ENCODE data around the gene CAMK2N2.
"Not testable (repeated sequence)": the region's sequence is repeated elsewhere in the genome, so short reads cannot be mapped to it uniquely, and the experiment has no call there.

Gene CAMK2N2

GRCh38 chr3:184272269-184272668 lies 10.9 kb upstream of the CAMK2N2 start:
- no peak for DNase-seq (ENCODE audit: extremely low read depth, low read depth)
- TF ChIP-seq CTCF (IDR thresholded peaks at IDR 0.05; ENCODE audit: low read depth, low read length), result no peak

GRCh38 chr3:184267249-184267648 lies 5.9 kb upstream of the CAMK2N2 start:
- not testable (repeated sequence) for DNase-seq (ENCODE audit: extremely low read depth, low read depth)

DNA sequence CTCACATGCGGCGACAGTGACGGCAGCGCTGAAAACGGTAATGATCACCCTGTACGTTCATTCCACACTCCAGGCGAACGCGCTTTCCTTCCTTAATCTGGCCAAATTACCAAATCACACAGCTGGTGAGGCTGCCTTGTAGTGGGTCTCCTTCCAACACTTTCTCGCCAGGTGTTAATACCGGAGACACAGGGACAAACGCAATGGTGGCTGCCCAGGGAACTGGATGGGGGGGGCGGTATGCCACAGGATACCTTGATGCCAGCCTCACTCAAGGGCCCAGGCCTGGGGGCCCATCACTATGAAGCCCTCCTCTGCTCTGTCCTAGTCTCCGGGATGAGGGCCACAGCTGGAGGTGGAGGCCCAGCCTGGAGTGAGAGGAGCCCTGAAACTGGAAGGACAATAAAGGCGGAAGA lies 1.4 kb upstream of the CAMK2N2 start:
- DNase-seq (ENCODE audit: extremely low read depth, low read depth), result no peak

GRCh38 chr3:184261854-184262763 lies 756 bp upstream of the CAMK2N2 start:
- TF ChIP-seq CTCF (IDR thresholded peaks at IDR 0.05; ENCODE audit: low read depth, low read length), result no peak
- DNase-seq (ENCODE audit: extremely low read depth, low read depth), result no peak

More for the DNA sequence above, 1.4 kb upstream of the CAMK2N2 start:
- TF ChIP-seq CTCF (IDR thresholded peaks at IDR 0.05; ENCODE audit: low read depth, low read length), result no peak

DNA sequence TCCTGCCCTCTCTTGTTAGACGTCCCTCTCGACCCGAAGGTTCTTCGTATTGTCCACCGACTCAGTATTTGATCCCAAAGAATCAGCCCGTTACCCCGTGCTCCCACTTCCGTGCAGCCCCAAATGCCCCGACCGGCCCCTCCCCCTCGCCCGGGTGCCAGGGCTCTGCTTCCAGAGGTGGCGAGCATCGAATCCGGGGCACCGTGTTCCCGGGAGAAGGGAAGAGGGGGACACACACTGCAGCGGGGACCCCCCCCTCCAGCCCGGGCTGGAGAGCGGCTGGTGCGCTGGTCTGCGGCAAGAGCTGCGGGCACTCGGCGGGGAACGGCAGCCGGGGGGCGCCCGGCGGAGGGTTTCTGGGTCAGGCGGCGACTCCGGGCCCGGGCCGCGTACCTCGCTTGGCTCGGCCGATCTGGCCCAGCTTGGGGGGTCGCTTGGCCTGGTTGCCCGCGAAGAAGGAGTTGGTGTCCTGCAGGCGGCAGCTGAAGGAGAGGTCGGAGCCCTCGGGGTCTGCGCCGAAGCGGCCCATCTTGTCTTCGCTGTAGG lies 556 bp downstream of the CAMK2N2 start:
- no peak for DNase-seq (ENCODE audit: extremely low read depth, low read depth)

DNA sequence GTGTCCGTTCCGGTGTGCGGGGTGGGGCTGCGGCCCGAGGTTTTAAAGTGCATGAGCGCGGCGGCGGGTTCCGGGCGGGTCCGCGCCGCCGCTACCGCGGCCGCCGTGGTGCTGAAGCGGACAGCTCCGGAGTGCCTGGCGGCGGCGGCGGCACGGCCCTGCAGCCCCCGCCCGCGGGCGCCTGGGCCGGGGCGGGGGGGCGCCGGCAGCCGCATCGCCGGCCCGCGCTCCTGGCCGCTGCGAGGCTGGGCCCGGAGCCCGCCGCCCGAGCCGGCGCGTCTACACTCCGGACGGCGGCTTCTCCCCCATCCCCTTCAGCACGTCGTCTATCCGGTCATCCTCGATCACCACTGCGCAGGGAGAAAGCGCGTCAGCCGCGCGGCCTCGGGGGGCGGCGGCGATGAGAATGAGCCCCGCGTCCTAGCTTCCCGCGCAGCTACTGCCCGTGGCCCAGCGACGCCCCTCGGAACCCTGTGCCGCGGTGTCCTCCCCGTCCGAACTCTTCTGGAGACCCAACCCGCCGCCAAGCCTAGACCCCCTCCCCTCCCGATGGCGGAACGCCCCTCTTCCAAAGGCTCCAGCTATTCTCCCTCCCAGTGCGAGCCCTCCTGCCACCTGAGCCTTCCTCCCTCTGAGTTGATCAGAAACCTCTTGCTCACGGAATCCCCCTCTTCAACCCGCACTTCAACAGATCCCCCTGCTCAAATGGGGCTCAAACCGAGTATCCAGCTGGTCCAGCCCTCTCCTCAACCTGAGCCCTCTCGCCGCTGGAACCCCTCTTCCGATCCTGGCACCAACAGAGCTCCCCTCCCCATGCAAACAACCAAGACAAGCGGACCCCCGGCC lies 1.3 kb downstream of the CAMK2N2 start:
- no peak for TF ChIP-seq CTCF (IDR thresholded peaks at IDR 0.05; ENCODE audit: low read depth, low read length)
- DNase-seq (ENCODE audit: extremely low read depth, low read depth), result no peak

More for the DNA sequence above, 556 bp downstream of the CAMK2N2 start:
- TF ChIP-seq CTCF (IDR thresholded peaks at IDR 0.05; ENCODE audit: low read depth, low read length), result no peak

DNA sequence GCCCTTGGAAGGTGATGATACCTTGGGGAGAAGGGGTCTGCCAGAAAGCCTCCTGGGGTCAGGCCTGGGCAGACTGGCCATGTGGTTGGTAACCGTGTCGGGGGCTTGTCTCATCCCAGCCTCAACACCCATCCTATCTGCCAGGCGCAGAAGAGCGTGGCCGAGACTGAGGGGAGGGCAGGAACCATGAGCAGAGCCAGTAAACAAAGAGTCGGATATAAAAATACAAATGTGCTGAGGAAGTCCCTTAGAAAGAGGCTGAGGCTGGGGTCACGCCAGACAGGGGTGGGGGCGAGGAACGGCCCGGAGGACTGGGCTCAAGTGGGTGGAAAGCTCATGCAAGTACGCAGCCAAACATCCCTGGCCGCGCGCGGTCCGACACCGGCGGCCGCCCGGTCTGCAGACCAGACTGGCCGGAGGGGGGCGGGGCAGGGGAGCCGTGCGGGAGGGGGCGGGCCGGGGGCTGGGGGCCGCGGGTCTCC lies 1.9 kb downstream of the CAMK2N2 start:
- no peak for TF ChIP-seq CTCF (IDR thresholded peaks at IDR 0.05; ENCODE audit: low read depth, low read length)
- no peak for DNase-seq (ENCODE audit: extremely low read depth, low read depth)
